ENCODE measurements around the gene PUSL1.

PUSL1 gene

DNA sequence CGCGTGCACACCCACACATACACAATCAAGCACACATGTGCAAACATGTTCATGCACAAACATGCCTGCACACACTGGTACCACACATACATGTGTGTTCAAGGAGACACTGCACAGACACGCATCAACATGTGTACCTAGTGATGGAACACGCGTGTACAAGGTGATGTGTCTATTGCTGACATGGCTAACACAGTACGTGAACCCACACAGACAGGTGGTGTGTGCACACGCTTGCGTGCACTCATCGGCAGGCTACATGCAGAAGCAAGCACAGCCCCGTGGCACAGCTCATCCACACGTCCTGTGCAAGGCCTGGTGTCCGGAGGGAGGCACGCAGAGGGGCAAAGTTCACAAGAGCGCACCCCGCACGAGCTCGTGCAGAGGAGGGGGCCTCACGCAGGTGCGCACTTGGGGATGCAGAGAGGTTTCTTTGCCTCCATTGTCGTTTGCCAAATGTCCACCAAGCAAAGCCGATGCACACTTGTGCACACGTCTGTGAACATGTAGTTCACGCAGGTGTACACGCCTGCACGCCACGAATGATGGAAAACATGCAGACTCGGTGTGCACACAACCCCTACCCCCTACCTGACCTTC lies 1.6 kb upstream of the PUSL1 start:
- H3K9ac ChIP-seq (ENCODE audit: low read length) = peak overlapping the region; percentile 89
- no peak for DNase-seq (ENCODE audit: low read depth)
- H3K27me3 ChIP-seq (replicated peaks; ENCODE audit: control insufficient read depth, insufficient read depth, low read length) = no peaks in the 10 kb centered on the region
- peaks cover 20% of the 10 kb centered on the region for H3K36me3 ChIP-seq (ENCODE audit: control insufficient read depth, insufficient read depth, low read length, severe bottlenecking)
- H3K4me3 ChIP-seq (ENCODE audit: low read length) = peak overlapping the region; percentile 83
- peaks cover 38% of the 10 kb centered on the region for H3K4me1 ChIP-seq (ENCODE audit: control insufficient read depth, insufficient read depth, low read length)
- H3K9me3 ChIP-seq (ENCODE audit: control insufficient read depth, low read length) = no peaks in the 10 kb centered on the region

DNA sequence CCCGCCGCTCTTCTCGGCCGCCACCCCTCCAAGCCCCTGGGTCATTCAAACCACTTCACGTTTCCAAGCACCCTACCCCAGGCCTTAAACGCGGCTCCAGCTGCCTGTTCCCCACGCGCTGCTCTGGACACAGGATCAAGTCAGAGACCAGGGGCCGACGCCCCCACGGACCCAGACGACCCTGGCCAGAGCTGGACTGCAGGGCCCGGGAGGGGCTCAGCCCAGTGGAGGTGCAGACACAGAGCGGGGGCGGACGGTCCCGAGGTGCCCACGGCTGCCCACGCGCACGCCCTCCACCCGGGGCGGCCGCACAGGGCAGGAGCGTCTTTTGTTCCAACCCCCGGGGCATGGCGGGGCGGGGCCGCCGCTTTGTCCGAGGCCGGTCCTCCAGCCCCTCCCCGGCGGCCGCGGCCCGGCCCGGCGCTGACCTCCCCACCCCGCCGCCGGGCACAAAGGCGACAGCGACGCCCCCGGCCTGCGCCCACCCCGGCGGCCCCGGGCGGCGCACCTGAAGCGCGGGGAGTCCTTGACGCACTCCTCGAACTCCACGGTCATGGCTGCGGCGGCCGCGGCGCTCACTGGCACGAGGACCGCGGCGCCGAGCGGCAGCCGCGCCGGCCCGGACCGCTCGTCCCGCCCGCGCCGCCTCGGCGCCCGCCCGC lies 1.0 kb upstream of the PUSL1 start:
- peaks cover 24% of the 10 kb centered on the region for H3K36me3 ChIP-seq (ENCODE audit: control insufficient read depth, insufficient read depth, low read length, severe bottlenecking)
- peak overlapping the region; percentile 83 for H3K4me3 ChIP-seq (ENCODE audit: low read length)
- peak; percentile 77 for DNase-seq (ENCODE audit: low read depth)
- peaks cover 38% of the 10 kb centered on the region for H3K4me1 ChIP-seq (ENCODE audit: control insufficient read depth, insufficient read depth, low read length)
- no peaks in the 10 kb centered on the region for H3K27me3 ChIP-seq (replicated peaks; ENCODE audit: control insufficient read depth, insufficient read depth, low read length)
- H3K9me3 ChIP-seq (ENCODE audit: control insufficient read depth, low read length) = no peaks in the 10 kb centered on the region
- H3K9ac ChIP-seq (ENCODE audit: low read length) = peak overlapping the region; percentile 89

DNA sequence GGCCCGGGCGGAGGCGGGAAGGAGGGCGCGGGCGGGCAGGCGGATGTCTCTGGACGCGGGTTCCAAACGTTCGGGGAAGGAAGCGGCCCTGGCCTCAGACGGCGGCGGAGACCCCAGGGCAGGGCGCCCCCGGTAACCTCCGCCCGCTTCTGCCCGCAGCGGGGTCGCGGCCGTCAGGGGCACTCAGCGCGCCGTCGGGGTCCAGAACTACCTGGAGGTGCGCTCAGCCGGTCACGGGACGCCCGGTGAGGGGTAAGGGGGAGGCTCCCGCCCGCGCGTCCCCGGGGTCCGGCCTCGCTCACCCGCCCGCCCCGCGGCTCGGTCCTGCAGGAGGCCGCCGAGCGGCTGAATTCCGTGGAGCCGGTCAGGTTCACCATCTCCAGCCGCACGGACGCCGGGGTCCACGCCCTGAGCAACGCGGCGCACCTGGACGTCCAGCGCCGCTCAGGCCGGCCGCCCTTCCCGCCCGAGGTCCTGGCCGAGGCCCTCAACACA lies 406 bp downstream of the PUSL1 start:
- Histone ChIP-seq H3K27me3 (replicated peaks; ENCODE audit: control insufficient read depth, insufficient read depth, low read length) (no peaks in the 10 kb centered on the region), H3K36me3 (ENCODE audit: control insufficient read depth, insufficient read depth, low read length, severe bottlenecking) (peaks cover 38% of the 10 kb centered on the region), H3K4me1 (ENCODE audit: control insufficient read depth, insufficient read depth, low read length) (peaks cover 38% of the 10 kb centered on the region), H3K9me3 (ENCODE audit: control insufficient read depth, low read length) (no peaks in the 10 kb centered on the region), H3K9ac (ENCODE audit: low read length) (peak overlapping the region; percentile 89), H3K4me3 (ENCODE audit: low read length) (peak overlapping the region; percentile 86)
- peak; percentile 49 for DNase-seq (ENCODE audit: low read depth)

DNA sequence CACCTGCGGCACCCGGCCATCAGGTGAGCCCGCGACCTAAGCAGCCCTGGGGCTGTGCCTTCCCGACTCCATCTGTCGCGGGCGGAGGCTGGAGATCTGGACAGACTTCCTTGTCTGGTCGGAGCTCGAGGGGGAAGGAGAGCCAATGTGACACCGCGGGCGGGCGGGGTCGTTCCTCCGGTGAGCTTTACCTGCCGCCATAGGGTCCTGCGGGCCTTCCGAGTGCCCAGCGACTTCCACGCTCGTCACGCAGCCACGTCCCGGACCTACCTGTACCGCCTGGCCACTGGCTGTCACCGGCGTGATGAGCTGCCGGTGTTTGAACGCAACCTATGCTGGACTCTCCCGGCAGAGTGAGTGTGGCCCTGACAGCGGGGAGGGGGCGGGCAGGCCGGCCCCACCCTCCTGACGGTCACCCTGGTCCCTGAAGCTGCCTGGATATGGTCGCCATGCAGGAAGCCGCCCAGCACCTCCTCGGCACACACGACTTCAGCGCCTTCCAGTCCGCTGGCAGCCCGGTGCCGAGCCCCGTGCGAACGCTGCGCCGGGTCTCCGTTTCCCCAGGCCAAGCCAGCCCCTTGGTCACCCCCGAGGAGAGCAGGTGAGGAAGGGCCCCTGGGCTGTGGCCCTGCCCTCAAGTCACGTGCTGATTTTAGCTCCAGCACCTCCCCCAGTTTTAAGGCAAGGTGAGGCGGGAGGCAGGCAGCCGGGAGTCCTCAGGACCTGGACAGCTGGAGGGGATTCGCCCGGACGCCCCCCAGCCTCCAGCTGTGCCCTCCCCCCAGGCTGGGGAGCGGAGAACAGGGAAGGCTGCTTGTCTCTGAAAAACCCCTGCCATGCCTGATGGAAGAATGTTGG lies 1.1 kb downstream of the PUSL1 start:
- Histone ChIP-seq H3K9ac (ENCODE audit: low read length) (peak overlapping the region; percentile 89), H3K36me3 (ENCODE audit: control insufficient read depth, insufficient read depth, low read length, severe bottlenecking) (peaks cover 44% of the 10 kb centered on the region), H3K9me3 (ENCODE audit: control insufficient read depth, low read length) (no peaks in the 10 kb centered on the region), H3K4me1 (ENCODE audit: control insufficient read depth, insufficient read depth, low read length) (peaks cover 33% of the 10 kb centered on the region), H3K27me3 (replicated peaks; ENCODE audit: control insufficient read depth, insufficient read depth, low read length) (no peaks in the 10 kb centered on the region), H3K4me3 (ENCODE audit: low read length) (peak overlapping the region; percentile 86)
- peak; percentile 36 for DNase-seq (ENCODE audit: low read depth)

DNA sequence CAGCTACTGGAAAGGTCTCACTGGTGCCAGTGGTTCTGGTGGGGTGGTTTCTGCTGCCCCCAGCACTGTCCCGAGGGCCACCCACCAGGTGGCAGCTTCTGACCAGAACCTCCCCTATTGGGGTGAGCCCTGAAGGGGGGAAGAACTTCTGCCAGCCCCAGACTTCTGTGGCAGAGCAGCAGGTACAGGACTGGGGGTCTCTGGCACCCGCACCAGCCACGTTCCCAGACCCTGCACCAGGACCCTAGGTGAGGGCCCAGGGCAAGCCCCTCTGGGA lies 1.6 kb downstream of the PUSL1 start:
- Histone ChIP-seq H3K4me1 (ENCODE audit: control insufficient read depth, insufficient read depth, low read length) (peaks cover 28% of the 10 kb centered on the region), H3K4me3 (ENCODE audit: low read length) (no peak overlapping the region), H3K9me3 (ENCODE audit: control insufficient read depth, low read length) (no peaks in the 10 kb centered on the region), H3K36me3 (ENCODE audit: control insufficient read depth, insufficient read depth, low read length, severe bottlenecking) (peaks cover 50% of the 10 kb centered on the region), H3K27me3 (replicated peaks; ENCODE audit: control insufficient read depth, insufficient read depth, low read length) (no peaks in the 10 kb centered on the region), H3K9ac (ENCODE audit: low read length) (peak overlapping the region; percentile 89)
- DNase-seq (ENCODE audit: low read depth) = no peak

DNA sequence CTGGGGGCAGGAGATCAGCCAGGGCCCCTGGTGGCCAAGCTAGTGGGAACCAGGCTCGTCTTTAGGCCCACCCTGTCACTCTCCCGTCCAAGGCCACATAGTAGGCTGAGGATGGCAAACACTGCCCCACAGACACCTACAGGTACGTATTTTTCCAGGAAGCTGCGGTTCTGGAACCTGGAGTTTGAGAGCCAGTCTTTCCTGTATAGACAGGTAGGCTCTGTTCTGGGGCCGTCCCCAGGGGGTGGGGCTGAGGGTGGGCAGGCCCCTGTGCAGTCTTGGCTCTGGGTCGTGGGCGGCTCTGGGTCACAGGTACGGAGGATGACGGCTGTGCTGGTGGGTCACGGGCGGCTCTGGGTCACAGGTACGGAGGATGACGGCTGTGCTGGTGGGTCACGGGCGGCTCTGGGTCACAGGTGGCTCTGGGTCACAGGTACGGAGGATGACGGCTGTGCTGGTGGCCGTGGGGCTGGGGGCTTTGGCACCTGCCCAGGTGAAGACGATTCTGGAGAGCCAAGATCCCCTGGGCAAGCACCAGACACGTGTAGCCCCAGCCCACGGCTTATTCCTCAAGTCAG lies 2.2 kb downstream of the PUSL1 start:
- Histone ChIP-seq H3K36me3 (ENCODE audit: control insufficient read depth, insufficient read depth, low read length, severe bottlenecking) (peaks cover 50% of the 10 kb centered on the region), H3K27me3 (replicated peaks; ENCODE audit: control insufficient read depth, insufficient read depth, low read length) (no peaks in the 10 kb centered on the region), H3K4me1 (ENCODE audit: control insufficient read depth, insufficient read depth, low read length) (peaks cover 23% of the 10 kb centered on the region)

DNA sequence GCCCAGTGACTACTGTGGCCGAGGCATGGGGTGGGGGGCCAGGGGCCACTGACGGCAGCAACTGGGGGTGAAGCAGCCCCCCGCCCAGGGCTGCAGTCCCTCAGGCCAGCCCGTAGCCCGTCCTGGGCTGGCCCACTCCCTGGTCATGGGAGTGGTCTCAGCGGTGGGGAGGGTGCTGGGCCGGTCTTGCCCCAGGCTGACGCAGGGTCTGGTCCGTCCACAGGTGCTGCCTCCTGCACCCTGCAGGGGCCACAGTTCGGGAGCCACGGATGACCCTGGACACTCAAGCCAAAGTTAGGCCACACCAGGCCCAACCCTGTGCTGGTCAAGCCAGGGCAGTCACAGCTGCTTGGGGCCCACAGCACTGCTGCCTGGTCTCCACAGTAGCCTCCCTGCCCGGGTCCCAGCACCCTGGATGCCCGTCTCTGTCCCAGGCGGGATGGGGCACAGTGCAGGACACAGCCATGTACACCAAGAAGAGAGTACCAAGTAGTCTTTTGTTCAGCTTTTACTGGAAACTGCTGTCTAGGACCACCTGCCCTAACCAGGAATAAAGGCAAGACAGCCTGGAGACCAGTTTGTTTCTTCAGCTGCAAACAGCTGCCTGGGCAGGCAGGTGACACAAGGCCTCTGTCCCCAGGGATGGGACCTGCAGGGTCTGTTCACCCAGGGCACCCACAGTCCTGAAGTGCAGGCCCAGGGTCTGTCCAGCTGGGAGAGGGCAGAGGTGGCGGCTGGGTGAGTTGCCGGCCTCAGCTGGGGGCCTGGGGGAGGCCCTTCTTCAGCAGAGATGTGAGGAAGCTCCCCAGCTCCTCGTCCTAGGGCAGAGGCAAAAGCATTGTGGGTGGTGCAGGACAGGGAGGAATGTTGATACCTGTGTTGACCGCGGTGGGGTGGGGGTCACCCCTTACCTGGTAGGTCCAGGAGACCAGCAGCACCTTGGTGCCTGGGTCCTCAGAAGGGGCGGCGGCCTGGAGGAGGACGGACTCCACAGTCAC lies 3.0 kb downstream of the PUSL1 start:
- Histone ChIP-seq H3K9me3 (ENCODE audit: control insufficient read depth, low read length) (no peaks in the 10 kb centered on the region), H3K4me1 (ENCODE audit: control insufficient read depth, insufficient read depth, low read length) (peaks cover 14% of the 10 kb centered on the region), H3K36me3 (ENCODE audit: control insufficient read depth, insufficient read depth, low read length, severe bottlenecking) (peaks cover 50% of the 10 kb centered on the region), H3K9ac (ENCODE audit: low read length) (no peak overlapping the region), H3K27me3 (replicated peaks; ENCODE audit: control insufficient read depth, insufficient read depth, low read length) (no peaks in the 10 kb centered on the region), H3K4me3 (ENCODE audit: low read length) (no peak overlapping the region)
- no peak for DNase-seq (ENCODE audit: low read depth)

More for the DNA sequence above, 2.2 kb downstream of the PUSL1 start:
- Histone ChIP-seq H3K4me3 (ENCODE audit: low read length) (no peak overlapping the region), H3K9ac (ENCODE audit: low read length) (no peak overlapping the region), H3K9me3 (ENCODE audit: control insufficient read depth, low read length) (no peaks in the 10 kb centered on the region)
- DNase-seq (ENCODE audit: low read depth) = no peak

DNA sequence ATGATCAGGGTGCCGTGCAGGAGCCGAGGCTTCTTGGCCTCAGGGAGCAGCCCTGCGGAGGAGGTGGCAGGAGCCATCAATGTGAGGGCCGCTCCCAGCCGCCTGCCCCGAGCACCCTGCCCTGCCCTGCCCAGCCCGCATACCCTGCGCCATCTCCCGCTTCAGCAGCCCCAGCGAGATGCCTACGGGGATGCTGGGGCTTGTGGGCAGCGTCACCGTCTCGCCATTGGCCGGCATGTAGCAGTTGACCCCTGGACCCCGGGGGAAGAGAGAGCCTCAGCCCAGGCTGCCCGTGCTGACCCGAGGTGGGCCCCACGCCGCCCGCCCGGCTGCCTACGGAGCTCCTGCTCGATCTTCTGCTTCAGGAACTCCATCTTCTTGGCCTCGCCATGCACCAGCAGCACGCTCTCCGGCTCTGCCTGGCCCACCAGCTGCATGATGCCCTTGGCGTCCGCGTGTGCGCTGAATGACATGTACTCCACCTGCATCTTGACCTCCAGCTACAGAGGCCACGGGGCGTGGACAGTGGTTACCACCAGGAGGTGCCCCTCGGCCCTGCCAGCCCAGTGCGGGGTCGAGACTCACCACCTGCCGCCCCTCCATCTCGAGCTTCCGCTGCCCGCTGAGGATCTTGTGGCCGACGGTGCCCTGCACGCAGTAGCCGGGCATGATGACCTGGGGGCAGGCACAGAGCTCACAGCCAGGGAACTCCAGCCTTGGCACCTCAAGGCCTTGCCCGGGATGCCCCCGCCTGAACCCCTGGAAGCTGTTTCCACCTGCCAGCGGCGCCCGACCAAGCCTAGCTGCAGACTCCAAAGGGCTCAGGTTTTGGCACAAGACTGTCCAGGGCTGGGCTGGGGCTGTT lies 4.3 kb downstream of the PUSL1 start:
- peaks cover 9% of the 10 kb centered on the region for H3K4me1 ChIP-seq (ENCODE audit: control insufficient read depth, insufficient read depth, low read length)
- H3K9ac ChIP-seq (ENCODE audit: low read length) = no peak overlapping the region
- no peaks in the 10 kb centered on the region for H3K9me3 ChIP-seq (ENCODE audit: control insufficient read depth, low read length)
- H3K36me3 ChIP-seq (ENCODE audit: control insufficient read depth, insufficient read depth, low read length, severe bottlenecking) = peaks cover 50% of the 10 kb centered on the region
- H3K27me3 ChIP-seq (replicated peaks; ENCODE audit: control insufficient read depth, insufficient read depth, low read length) = no peaks in the 10 kb centered on the region
- H3K4me3 ChIP-seq (ENCODE audit: low read length) = no peak overlapping the region
- DNase-seq (ENCODE audit: low read depth) = no peak

DNA sequence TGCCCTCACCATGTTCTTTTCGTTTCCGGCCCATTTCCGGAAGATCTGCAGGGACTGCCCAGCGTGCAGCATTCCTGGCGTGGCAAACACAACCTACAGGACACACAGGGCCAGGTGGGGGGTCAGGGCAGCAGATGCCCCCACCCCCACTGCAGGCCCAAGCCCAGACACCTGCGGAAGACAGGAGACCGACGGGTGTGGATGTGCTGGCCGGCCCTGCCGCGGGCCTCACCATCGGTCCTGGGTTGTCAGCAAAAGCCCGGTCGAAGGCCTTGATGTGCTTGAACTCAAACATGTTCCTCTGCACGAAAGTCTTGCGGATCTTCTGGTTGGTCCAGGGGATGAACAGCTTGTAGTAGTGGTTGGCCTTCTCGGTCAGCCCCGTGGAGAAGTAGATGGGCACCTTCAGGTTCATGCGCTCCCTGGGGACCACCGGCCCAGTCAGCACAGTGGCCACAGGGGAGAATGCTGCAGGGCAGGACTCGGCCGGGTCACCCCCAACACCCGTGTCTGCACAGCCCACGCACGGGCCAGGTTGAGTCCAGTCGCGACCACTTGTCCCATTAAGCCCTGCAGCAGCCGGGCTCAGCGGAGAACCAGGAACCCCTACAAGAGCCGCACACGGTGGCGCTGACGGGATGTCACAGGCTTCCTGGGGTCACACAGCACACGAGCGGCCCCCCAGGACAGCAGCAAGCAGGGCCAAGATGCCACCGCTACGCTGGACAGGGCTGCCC lies 5.3 kb downstream of the PUSL1 start:
- peaks cover 51% of the 10 kb centered on the region for H3K36me3 ChIP-seq (ENCODE audit: control insufficient read depth, insufficient read depth, low read length, severe bottlenecking)
- DNase-seq (ENCODE audit: low read depth) = no peak
- H3K4me1 ChIP-seq (ENCODE audit: control insufficient read depth, insufficient read depth, low read length) = peaks cover 19% of the 10 kb centered on the region
- H3K27me3 ChIP-seq (replicated peaks; ENCODE audit: control insufficient read depth, insufficient read depth, low read length) = no peaks in the 10 kb centered on the region
- H3K9ac ChIP-seq (ENCODE audit: low read length) = no peak overlapping the region
- no peaks in the 10 kb centered on the region for H3K9me3 ChIP-seq (ENCODE audit: control insufficient read depth, low read length)
- H3K4me3 ChIP-seq (ENCODE audit: low read length) = no peak overlapping the region

Measured in adipocyte (in vitro differentiated cells).